Measurements from ENCODE around the gene BSN.

The BSN gene

DNA sequence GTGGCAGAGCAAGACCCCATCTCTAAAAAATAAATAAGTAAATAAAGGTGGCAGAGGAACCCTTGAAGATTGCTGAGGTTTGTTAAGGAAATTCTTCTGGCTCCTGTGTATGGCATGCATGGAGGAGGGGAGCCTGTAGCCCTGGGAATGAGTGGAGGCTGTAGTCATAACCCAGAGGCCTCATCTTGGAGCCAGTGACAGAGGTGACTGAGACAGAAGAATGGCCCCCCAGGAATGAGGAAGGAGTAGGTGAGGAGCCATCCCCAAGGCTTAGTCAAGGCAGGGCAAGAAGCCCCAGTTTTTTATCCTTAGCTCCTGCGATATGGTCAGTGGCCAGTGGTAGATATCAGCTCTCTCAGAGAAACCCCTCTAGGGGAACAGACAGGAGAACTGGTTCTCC lies 46.5 kb downstream of the BSN start:
- DNase-seq (ENCODE audit: low spot score) (no peak), ATAC-seq (ENCODE audit: low read depth) (no peak)
- H3K9me3 ChIP-seq (ENCODE audit: severe bottlenecking): no peaks in the 10 kb centered on the region
- no peaks in the 10 kb centered on the region for H3K27me3 ChIP-seq (ENCODE audit: insufficient read depth, poor library complexity, severe bottlenecking)
- no peak overlapping the region for H3K27ac ChIP-seq (ENCODE audit: poor library complexity, severe bottlenecking)
- H3K36me3 ChIP-seq (ENCODE audit: low read depth): no peaks in the 10 kb centered on the region
- H3K4me1 ChIP-seq (ENCODE audit: insufficient read depth, poor library complexity, severe bottlenecking): peaks cover 15% of the 10 kb centered on the region
- no peak overlapping the region for H3K4me3 ChIP-seq (ENCODE audit: severe bottlenecking)
- TF ChIP-seq CTCF (IDR thresholded peaks at IDR 0.05; ENCODE audit: poor library complexity, severe bottlenecking): no peak

- no peak for ATAC-seq (ENCODE audit: low read depth)
- Histone ChIP-seq H3K4me3 (ENCODE audit: severe bottlenecking) (no peak overlapping the region), H3K9me3 (ENCODE audit: severe bottlenecking) (no peaks in the 10 kb centered on the region), H3K4me1 (ENCODE audit: insufficient read depth, poor library complexity, severe bottlenecking) (peaks cover 15% of the 10 kb centered on the region), H3K27ac (ENCODE audit: poor library complexity, severe bottlenecking) (no peak overlapping the region), H3K36me3 (ENCODE audit: low read depth) (no peaks in the 10 kb centered on the region), H3K27me3 (ENCODE audit: insufficient read depth, poor library complexity, severe bottlenecking) (no peaks in the 10 kb centered on the region)
- no peak for TF ChIP-seq CTCF (IDR thresholded peaks at IDR 0.05; ENCODE audit: poor library complexity, severe bottlenecking)
- DNase-seq (ENCODE audit: low spot score): no peak
Measured at GRCh38 chr3:49601358-49602048, 47.2 kb downstream of the BSN start.

GRCh38 chr3:49602049-49602554 lies 47.8 kb downstream of the BSN start:
- no peak for ATAC-seq (ENCODE audit: low read depth)
- H3K4me1 ChIP-seq (ENCODE audit: insufficient read depth, poor library complexity, severe bottlenecking): peaks cover 15% of the 10 kb centered on the region
- TF ChIP-seq CTCF (IDR thresholded peaks at IDR 0.05; ENCODE audit: poor library complexity, severe bottlenecking): no peak
- DNase-seq (ENCODE audit: low spot score): no peak
- H3K27me3 ChIP-seq (ENCODE audit: insufficient read depth, poor library complexity, severe bottlenecking): no peaks in the 10 kb centered on the region
- H3K9me3 ChIP-seq (ENCODE audit: severe bottlenecking): no peaks in the 10 kb centered on the region
- H3K4me3 ChIP-seq (ENCODE audit: severe bottlenecking): no peak overlapping the region
- H3K27ac ChIP-seq (ENCODE audit: poor library complexity, severe bottlenecking): peak overlapping the region; percentile 22
- no peaks in the 10 kb centered on the region for H3K36me3 ChIP-seq (ENCODE audit: low read depth)

GRCh38 chr3:49602877-49603411 lies 48.7 kb downstream of the BSN start:
- Histone ChIP-seq H3K4me3 (ENCODE audit: severe bottlenecking) (no peak overlapping the region), H3K4me1 (ENCODE audit: insufficient read depth, poor library complexity, severe bottlenecking) (peaks cover 15% of the 10 kb centered on the region), H3K36me3 (ENCODE audit: low read depth) (no peaks in the 10 kb centered on the region), H3K9me3 (ENCODE audit: severe bottlenecking) (no peaks in the 10 kb centered on the region), H3K27me3 (ENCODE audit: insufficient read depth, poor library complexity, severe bottlenecking) (no peaks in the 10 kb centered on the region), H3K27ac (ENCODE audit: poor library complexity, severe bottlenecking) (peak overlapping the region; percentile 22)
- ATAC-seq (ENCODE audit: low read depth) (peak; percentile 94), DNase-seq (ENCODE audit: low spot score) (no peak)
- TF ChIP-seq CTCF (IDR thresholded peaks at IDR 0.05; ENCODE audit: poor library complexity, severe bottlenecking): no peak

- no peak overlapping the region for H3K27ac ChIP-seq (ENCODE audit: poor library complexity, severe bottlenecking)
- no peaks in the 10 kb centered on the region for H3K9me3 ChIP-seq (ENCODE audit: severe bottlenecking)
- H3K4me1 ChIP-seq (ENCODE audit: insufficient read depth, poor library complexity, severe bottlenecking): peaks cover 15% of the 10 kb centered on the region
- DNase-seq (ENCODE audit: low spot score) (no peak), ATAC-seq (ENCODE audit: low read depth) (no peak)
- no peaks in the 10 kb centered on the region for H3K27me3 ChIP-seq (ENCODE audit: insufficient read depth, poor library complexity, severe bottlenecking)
- TF ChIP-seq CTCF (IDR thresholded peaks at IDR 0.05; ENCODE audit: poor library complexity, severe bottlenecking): no peak
- no peaks in the 10 kb centered on the region for H3K36me3 ChIP-seq (ENCODE audit: low read depth)
- no peak overlapping the region for H3K4me3 ChIP-seq (ENCODE audit: severe bottlenecking)
Measured at GRCh38 chr3:49606427-49606826, 52.1 kb downstream of the BSN start.
